Smooth muscle cell (in vitro differentiated cells): ENCODE data around the gene PLA2G12B. TPM values are rescaled to one million over a fixed set of nuclear protein-coding genes. Genes with fewer than 3 reads are reported as not detected.

ENCODE experiments used
- DNase-seq: peaks from one replicate; lab custom pipeline; 2025; ENCODE audit not compliant: unreplicated experiment; lab: John Stamatoyannopoulos, UW
- H2AFZ ChIP-seq: fragments of 200-600 bp; sonication (generic); 2 replicates; pipeline ENCODE4 v1.6.0; 2016; ENCODE audit warnings: antibody characterized with exemption, low read depth, mild to moderate bottlenecking
- H3F3A ChIP-seq: fragments of 200-600 bp; sonication (generic); 2 replicates; pipeline ENCODE4 v1.6.0; 2017; ENCODE audit warnings: antibody characterized with exemption, low read depth
- H3K27ac ChIP-seq: fragments of 200-600 bp; sonication (generic); 2 replicates; pipeline ENCODE4 v1.5.1; 2016; ENCODE audit warnings: low read depth, mild to moderate bottlenecking
- H3K27me3 ChIP-seq: fragments of 200-600 bp; sonication (generic); 2 replicates; pipeline ENCODE4 v1.6.1; 2016; ENCODE audit warnings: low read depth, mild to moderate bottlenecking
- H3K36me3 ChIP-seq: fragments of 200-600 bp; sonication (generic); 2 replicates; pipeline ENCODE4 v1.5.1; 2016; ENCODE audit warnings: low read depth
- H3K4me1 ChIP-seq: fragments of 200-600 bp; sonication (generic); 2 replicates; pipeline ENCODE4 v1.5.1; 2016; ENCODE audit warnings: low read depth
- H3K4me2 ChIP-seq: fragments of 200-600 bp; sonication (generic); 2 replicates; pipeline ENCODE4 v1.6.0; 2016; ENCODE audit warnings: mild to moderate bottlenecking
- H3K4me3 ChIP-seq: fragments of 200-600 bp; sonication (generic); 2 replicates; pipeline ENCODE4 v1.5.1; 2016; ENCODE audit warnings: mild to moderate bottlenecking
- H3K79me2 ChIP-seq: fragments of 200-600 bp; sonication (generic); 2 replicates; pipeline ENCODE4 v1.6.0; 2016; ENCODE audit warnings: low read depth, mild to moderate bottlenecking
- H3K9ac ChIP-seq: fragments of 200-600 bp; sonication (generic); 2 replicates; pipeline ENCODE4 v1.6.0; 2016; ENCODE audit warnings: low read depth
- H3K9me3 ChIP-seq: fragments of 200-600 bp; sonication (generic); replicated peaks from 2 replicates; pipeline ENCODE4 v1.5.1; 2016; ENCODE audit warnings: low read depth
- H4K20me1 ChIP-seq: fragments of 200-600 bp; sonication (generic); 2 replicates; pipeline ENCODE4 v1.6.0; 2016; ENCODE audit warnings: low read depth
- CTCF ChIP-seq: fragments of 200-600 bp; sonication (generic); IDR thresholded peaks from 2 replicates; pipeline ENCODE4 v1.5.1; 2017; ENCODE audit warnings: borderline replicate concordance, mild to moderate bottlenecking, antibody characterized with exemption; ENCODE audit not compliant: insufficient read depth, poor library complexity, severe bottlenecking
- WGBS: methylation state at CpG from one replicate; pipeline ENCODE4 v1.1.7; 2016; ENCODE audit warnings: low lambda C conversion rate; 5-methylcytosine and 5-hydroxymethylcytosine counted together
- polyA plus RNA-seq: library from polyadenylated mRNA; unstranded; fragments of >200 nt; fragmentation: Nextera tagmentation; extraction: Ambion mirVana; gene quantifications from 2 replicates; pipeline ENCODE4 v1.2.1, GENCODE V29; 2016
- total RNA-seq: library from RNA; depleted of rRNA; stranded (reverse); fragments of >200 nt; gene quantifications from 2 replicates; pipeline ENCODE4 v1.2.3, GENCODE V29; 2014

Gene PLA2G12B
- total and polyA plus RNA-seq, 2 experiments from 2014 or later = not detected

GRCh38 chr10:72913287-72913686, 41.3 kb downstream of the PLA2G12B start:
- H3K9me3 ChIP-seq = no peaks in the 10 kb centered on the region
- no peaks in the 10 kb centered on the region for H3K4me1 ChIP-seq
- no peak for TF ChIP-seq CTCF
- no peaks in the 10 kb centered on the region for H3K79me2 ChIP-seq
- no peaks in the 10 kb centered on the region for H3K27me3 ChIP-seq
- H4K20me1 ChIP-seq = no peaks in the 10 kb centered on the region
- H3F3A ChIP-seq = no peaks in the 10 kb centered on the region
- 83% methylated on average over 7 of the region's 7 CpGs for WGBS
- no peak overlapping the region for H2AFZ ChIP-seq
- no peak overlapping the region for H3K9ac ChIP-seq
- H3K4me2 ChIP-seq = no peak overlapping the region
- no peak overlapping the region for H3K4me3 ChIP-seq
- H3K36me3 ChIP-seq = no peaks in the 10 kb centered on the region
- H3K27ac ChIP-seq = no peak overlapping the region
- no peak for DNase-seq

- no peak for DNase-seq
- Histone ChIP-seq H3K4me1 (no peaks in the 10 kb centered on the region), H3F3A (no peaks in the 10 kb centered on the region), H3K27me3 (no peaks in the 10 kb centered on the region), H3K36me3 (no peaks in the 10 kb centered on the region), H3K4me3 (no peak overlapping the region), H2AFZ (no peak overlapping the region), H3K79me2 (no peaks in the 10 kb centered on the region), H3K9me3 (no peaks in the 10 kb centered on the region), H4K20me1 (no peaks in the 10 kb centered on the region), H3K27ac (no peak overlapping the region), H3K9ac (no peak overlapping the region), H3K4me2 (no peak overlapping the region)
- 82% methylated on average over 4 of the region's 4 CpGs for WGBS
- no peak for TF ChIP-seq CTCF
These were observed 41.9 kb downstream of the PLA2G12B start for GRCh38 chr10:72912736-72913135.

GRCh38 chr10:72911758-72912157, 42.8 kb downstream of the PLA2G12B start:
- H3K27me3 ChIP-seq = no peaks in the 10 kb centered on the region
- DNase-seq = no peak
- no peak for TF ChIP-seq CTCF
- H3K36me3 ChIP-seq = no peaks in the 10 kb centered on the region
- H3K4me3 ChIP-seq = no peak overlapping the region
- no peaks in the 10 kb centered on the region for H3F3A ChIP-seq
- no peaks in the 10 kb centered on the region for H3K9me3 ChIP-seq
- no peak overlapping the region for H3K9ac ChIP-seq
- H3K27ac ChIP-seq = no peak overlapping the region
- no peaks in the 10 kb centered on the region for H3K79me2 ChIP-seq
- H3K4me1 ChIP-seq = no peaks in the 10 kb centered on the region
- no peak overlapping the region for H2AFZ ChIP-seq
- H4K20me1 ChIP-seq = no peaks in the 10 kb centered on the region
- 92% methylated on average over 2 of the region's 2 CpGs for WGBS
- H3K4me2 ChIP-seq = no peak overlapping the region

- Histone ChIP-seq H3K9me3 (no peaks in the 10 kb centered on the region), H3K27me3 (no peaks in the 10 kb centered on the region), H3K79me2 (no peaks in the 10 kb centered on the region), H3K4me3 (no peak overlapping the region), H3K4me2 (no peak overlapping the region), H2AFZ (no peak overlapping the region), H3K27ac (no peak overlapping the region), H3F3A (no peaks in the 10 kb centered on the region), H3K36me3 (no peaks in the 10 kb centered on the region), H3K9ac (no peak overlapping the region), H4K20me1 (no peaks in the 10 kb centered on the region), H3K4me1 (no peaks in the 10 kb centered on the region)
- no peak for DNase-seq
- no peak for TF ChIP-seq CTCF
These were observed 43.9 kb downstream of the PLA2G12B start for GRCh38 chr10:72910705-72911104.
